Fibroblast of lung (primary cell): ENCODE measurements around the gene GDA. TPM values are rescaled to one million over a fixed set of nuclear protein-coding genes. Genes with fewer than 3 reads are reported as not detected.

Experiments
- DNase-seq, 2 donors: peaks; one replicate each; pipeline versions ENCODE4 v3.0.0 to v3.0.0-alpha.2; 2010; ENCODE audit warnings: low read depth in 2 of 2
- H2AFZ ChIP-seq: 2 replicates; pipeline ENCODE4 v1.5.1; 2012; ENCODE audit warnings: low read length, control low read depth, inconsistent platforms
- H3K27ac ChIP-seq: 2 replicates; pipeline ENCODE4 v1.5.1; 2011; ENCODE audit warnings: low read length, control low read depth; ENCODE audit not compliant: insufficient read depth
- H3K27me3 ChIP-seq: 2 replicates; pipeline ENCODE4 v1.5.1; 2011; ENCODE audit warnings: mild to moderate bottlenecking, low read length; ENCODE audit not compliant: control insufficient read depth, insufficient read depth
- H3K36me3 ChIP-seq: 2 replicates; pipeline ENCODE4 v1.5.1; 2011; ENCODE audit warnings: low read length; ENCODE audit not compliant: control insufficient read depth, insufficient read depth
- H3K4me1 ChIP-seq: 2 replicates; pipeline ENCODE4 v1.5.1; 2011; ENCODE audit warnings: low read length; ENCODE audit not compliant: control insufficient read depth, insufficient read depth; ENCODE audit errors: extremely low read depth
- H3K4me2 ChIP-seq: 2 replicates; pipeline ENCODE4 v1.5.1; 2011; ENCODE audit warnings: low read length, control low read depth; ENCODE audit not compliant: insufficient read depth; ENCODE audit errors: extremely low read depth
- H3K4me3 ChIP-seq, 4 experiments: fragments of 200-600 bp in 1 of 4; sonication (generic) in 1 of 4; replicated peaks in 1 of 4; 2 replicates each; pipeline ENCODE4 v1.5.1; 2011 to 2016; ENCODE audit warnings: low read length in 4 of 4, low read depth in 3 of 4, mild to moderate bottlenecking in 3 of 4, control low read depth in 2 of 4, inconsistent platforms in 1 of 4, mixed read lengths in 1 of 4; ENCODE audit not compliant: insufficient read depth in 1 of 4; ENCODE audit errors: control extremely low read depth in 1 of 4
- H3K79me2 ChIP-seq: 2 replicates; pipeline ENCODE4 v1.5.1; 2012; ENCODE audit warnings: mild to moderate bottlenecking, low read length, inconsistent platforms; ENCODE audit not compliant: control insufficient read depth, insufficient read depth
- H3K9ac ChIP-seq: 2 replicates; pipeline ENCODE4 v1.5.1; 2011; ENCODE audit warnings: mild to moderate bottlenecking, low read length, control low read depth; ENCODE audit not compliant: insufficient read depth
- H3K9me3 ChIP-seq: 2 replicates; pipeline ENCODE4 v1.5.1; 2012; ENCODE audit warnings: low read depth, low read length; ENCODE audit not compliant: control insufficient read depth, insufficient read depth
- H4K20me1 ChIP-seq: 2 replicates; pipeline ENCODE4 v1.5.1; 2011; ENCODE audit warnings: low read length; ENCODE audit not compliant: control insufficient read depth, insufficient read depth; ENCODE audit errors: extremely low read depth
- CTCF ChIP-seq, 2 donors: IDR thresholded peaks in 1 of 2; conservative IDR thresholded peaks in 1 of 2; 1 replicate in 1 of 2; 2 replicates in 1 of 2; pipeline ENCODE4 v1.5.1; 2011 to 2012; ENCODE audit warnings: low read length in 2 of 2, control low read depth in 1 of 2, inconsistent platforms in 1 of 2, low read depth in 1 of 2, mild to moderate bottlenecking in 1 of 2
- EZH2 ChIP-seq: IDR thresholded peaks from 2 replicates; pipeline ENCODE4 v1.5.1; 2012; ENCODE audit warnings: low read length, control low read depth, mild to moderate bottlenecking; ENCODE audit errors: missing control alignments
- polyA plus RNA-seq, 2 donors: library from polyadenylated mRNA; depleted of rRNA in 1 of 2; stranded (reverse) in 1 of 2; unstranded in 1 of 2; fragments of >200 nt; gene quantifications; 2 replicates each; pipeline ENCODE4 v1.2.1, GENCODE V29; 2011 to 2012; ENCODE audit warnings: missing spikeins in 1 of 2
- total RNA-seq: library from RNA; depleted of rRNA; stranded (reverse); fragments of >200 nt; gene quantifications from 2 replicates; pipeline ENCODE4 v1.2.1, GENCODE V29; 2014

Gene GDA
- total and polyA plus RNA-seq, 2 donors (not counting 1 experiment from before 2014, with no cell fraction given): not detected

GRCh38 chr9:72205513-72205912 lies 56.3 kb downstream of the GDA start:
- no peaks in the 10 kb centered on the region for H3K79me2 ChIP-seq
- no peak for DNase-seq
- H3K9ac ChIP-seq: no peak overlapping the region
- H3K4me1 ChIP-seq: no peaks in the 10 kb centered on the region
- no peak for TF ChIP-seq EZH2
- TF ChIP-seq CTCF (conservative IDR thresholded peaks at IDR 0.05 in 1 of 2, IDR thresholded peaks at IDR 0.05 in 1 of 2; ENCODE audit: low read depth in 1 of 2, low read length in 2 of 2): no peak
- H3K4me3 ChIP-seq: no peak overlapping the region
- H3K27ac ChIP-seq: no peak overlapping the region
- no peaks in the 10 kb centered on the region for H3K36me3 ChIP-seq
- no peaks in the 10 kb centered on the region for H3K27me3 ChIP-seq
- no peak overlapping the region for H3K4me2 ChIP-seq
- no peaks in the 10 kb centered on the region for H4K20me1 ChIP-seq
- H2AFZ ChIP-seq: no peak overlapping the region
- no peaks in the 10 kb centered on the region for H3K9me3 ChIP-seq

- TF ChIP-seq EZH2 (no peak), CTCF (conservative IDR thresholded peaks at IDR 0.05 in 1 of 2, IDR thresholded peaks at IDR 0.05 in 1 of 2; ENCODE audit: low read depth in 1 of 2, low read length in 2 of 2) (no peak)
- no peaks in the 10 kb centered on the region for H4K20me1 ChIP-seq
- H3K79me2 ChIP-seq: no peaks in the 10 kb centered on the region
- no peak for DNase-seq
- H3K27ac ChIP-seq: no peak overlapping the region
- no peak overlapping the region for H2AFZ ChIP-seq
- no peak overlapping the region for H3K9ac ChIP-seq
- H3K9me3 ChIP-seq: no peaks in the 10 kb centered on the region
- H3K4me1 ChIP-seq: no peaks in the 10 kb centered on the region
- no peak overlapping the region for H3K4me3 ChIP-seq
- no peaks in the 10 kb centered on the region for H3K36me3 ChIP-seq
- no peaks in the 10 kb centered on the region for H3K27me3 ChIP-seq
- no peak overlapping the region for H3K4me2 ChIP-seq
These were observed 58.0 kb downstream of the GDA start for GRCh38 chr9:72207278-72207677.

- Histone ChIP-seq H3K79me2 (no peaks in the 10 kb centered on the region), H3K4me3 (no peak overlapping the region), H3K27ac (no peak overlapping the region), H4K20me1 (no peaks in the 10 kb centered on the region), H3K4me1 (no peaks in the 10 kb centered on the region), H2AFZ (no peak overlapping the region), H3K36me3 (no peaks in the 10 kb centered on the region), H3K27me3 (no peaks in the 10 kb centered on the region), H3K9me3 (no peaks in the 10 kb centered on the region), H3K4me2 (no peak overlapping the region), H3K9ac (no peak overlapping the region)
- DNase-seq: no peak
- TF ChIP-seq EZH2: no peak
- no peak for TF ChIP-seq CTCF (conservative IDR thresholded peaks at IDR 0.05 in 1 of 2, IDR thresholded peaks at IDR 0.05 in 1 of 2; ENCODE audit: low read depth in 1 of 2, low read length in 2 of 2)
These were observed 61.3 kb downstream of the GDA start for GRCh38 chr9:72210522-72210921.
